T follicular helper cell (primary cell): ENCODE measurements around the gene TAPBP.
"Not testable (repeated sequence)": the region's sequence is repeated elsewhere in the genome, so short reads cannot be mapped to it uniquely, and the experiment has no call there.

Experiments
- DNase-seq: peaks from one replicate; pipeline ENCODE4 v3.0.0-alpha.2; 2020; ENCODE audit warnings: low read depth

TAPBP gene

GRCh38 chr6:33276581-33276863 is 37.4 kb downstream of the TAPBP start:
- no peak for DNase-seq

- DNase-seq: not testable (repeated sequence)
Observed at GRCh38 chr6:33275795-33276580, 37.9 kb downstream of the TAPBP start.

- DNase-seq: no peak
Observed at GRCh38 chr6:33273924-33274902, 39.7 kb downstream of the TAPBP start.

GRCh38 chr6:33273129-33273923 is 40.6 kb downstream of the TAPBP start:
- DNase-seq: no peak

GRCh38 chr6:33272275-33273128 is 41.4 kb downstream of the TAPBP start:
- no peak for DNase-seq

GRCh38 chr6:33271468-33272274 is 42.2 kb downstream of the TAPBP start, which contains the start of the genes RPS18 and VPS52:
TSS of gene RPS18 (plus strand) at chr6:33272075. CDS start at chr6:33272120, 45 bp downstream.
TSS of gene VPS52 (minus strand) at chr6:33271876. CDS start at chr6:33271675, 201 bp downstream.
- peak; percentile 89 for DNase-seq

GRCh38 chr6:33271117-33271467 is 42.8 kb downstream of the TAPBP start:
- no peak for DNase-seq

- DNase-seq: no peak
Observed at GRCh38 chr6:33264015-33264414, 49.9 kb downstream of the TAPBP start.

GRCh38 chr6:33262490-33262889 is 51.4 kb downstream of the TAPBP start:
- DNase-seq: not testable (repeated sequence)

- DNase-seq: no peak
Observed at GRCh38 chr6:33259032-33259431, 54.8 kb downstream of the TAPBP start.

GRCh38 chr6:33254591-33254990 is 59.3 kb downstream of the TAPBP start:
- no peak for DNase-seq

GRCh38 chr6:33252759-33253158 is 61.1 kb downstream of the TAPBP start:
- no peak for DNase-seq

- DNase-seq: no peak
Observed at GRCh38 chr6:33251395-33252012, 62.4 kb downstream of the TAPBP start.

GRCh38 chr6:33250731-33251130 is 63.1 kb downstream of the TAPBP start:
- no peak for DNase-seq

- no peak for DNase-seq
Observed at GRCh38 chr6:33249732-33250630, 63.9 kb downstream of the TAPBP start.
